Esophagus muscularis mucosa (tissue), 4 donors: ENCODE measurements around the gene BACE2. TPM values are rescaled to one million over a fixed set of nuclear protein-coding genes. Genes with fewer than 3 reads are reported as not detected.

Experiments
- DNase-seq: peaks from one replicate; pipeline ENCODE4 v3.0.0-alpha.2; 2017; ENCODE audit errors: extremely low spot score
- H3K27ac ChIP-seq, 4 donors: fragments of 200-600 bp; sonication (generic); replicated peaks in 1 of 4; 1 replicate in 3 of 4; 2 replicates in 1 of 4; pipeline ENCODE4 v1.5.1; 2016 to 2019; ENCODE audit warnings: mild to moderate bottlenecking in 1 of 4
- H3K27me3 ChIP-seq, 4 donors: fragments of 200-600 bp; sonication (generic); one replicate each; pipeline versions ENCODE4 v1.5.1 to v1.6.0; 2016 to 2019
- H3K36me3 ChIP-seq, 4 donors: fragments of 200-600 bp; sonication (generic); one replicate each; pipeline ENCODE4 v1.5.1; 2016 to 2019
- H3K4me1 ChIP-seq, 4 donors: fragments of 200-600 bp; sonication (generic); one replicate each; pipeline ENCODE4 v1.5.1; 2016 to 2019
- H3K4me3 ChIP-seq, 4 donors: fragments of 200-600 bp; sonication (generic); 1 replicate in 2 of 4; 2 replicates in 2 of 4; pipeline ENCODE4 v1.5.1; 2016 to 2019; ENCODE audit warnings: mild to moderate bottlenecking in 4 of 4, moderate library complexity in 1 of 4
- H3K9me3 ChIP-seq, 4 donors: fragments of 200-600 bp; sonication (generic); 1 replicate in 3 of 4; 2 replicates in 1 of 4; pipeline ENCODE4 v1.5.1; 2016 to 2019
- CTCF ChIP-seq, 3 experiments: fragments of 200-600 bp in 2 of 3; fragments of 450-650 bp in 1 of 3; sonication (generic) in 2 of 3; IDR thresholded peaks; one replicate each; pipeline ENCODE4 v1.5.1; 2017 to 2019; ENCODE audit warnings: antibody characterized with exemption in 3 of 3, mild to moderate bottlenecking in 2 of 3, moderate library complexity in 1 of 3
- EP300 ChIP-seq: sonication (generic); formaldehyde crosslinking; IDR thresholded peaks from one replicate; pipeline ENCODE4 v1.6.1; 2017; ENCODE audit warnings: antibody characterized with exemption
- POLR2A ChIP-seq: fragments of 450-650 bp; IDR thresholded peaks from one replicate; pipeline ENCODE4 v1.6.1; 2017; ENCODE audit warnings: antibody characterized with exemption, moderate library complexity, mild to moderate bottlenecking, low read depth
- POLR2AphosphoS5 ChIP-seq, 2 donors: sonication (generic); formaldehyde crosslinking; IDR thresholded peaks; one replicate each; pipeline ENCODE4 v1.6.1; 2017; ENCODE audit warnings: antibody characterized with exemption in 2 of 2
- WGBS: methylation state at CpG from one replicate; pipeline ENCODE4 v1.1.5; 2018; 5-methylcytosine and 5-hydroxymethylcytosine counted together
- intact Hi-C: fragments of 100-400 bp; cut with DNase I; formaldehyde crosslinking; loops from one replicate; pipeline ENCODE4 v1.15.1; 2023
- total RNA-seq, 4 donors: library from RNA; depleted of rRNA; stranded (reverse); fragments of >200 nt; gene quantifications; one replicate each; pipeline versions ENCODE4 v1.1.0 to v1.2.1, GENCODE V29; 2016

BACE2 gene
- total RNA-seq, 4 donors from 2014 or later = 44.9 to 61.6 (median 58.2) TPM

- WGBS = 81% methylated on average over 4 of the region's 6 CpGs
Measured at GRCh38 chr21:41136286-41136685, 31.7 kb upstream of the BACE2 start.

GRCh38 chr21:41137401-41137800 lies 30.6 kb upstream of the BACE2 start:
- DNase-seq = no peak
- Histone ChIP-seq H3K36me3 (no peaks in the 10 kb centered on the region), H3K4me3 (no peak overlapping the region), H3K4me1 (peaks cover 7 to 18% (median 14%) of the 10 kb centered on the region in 4 donors), H3K27ac (no peak overlapping the region), H3K9me3 (no peaks in the 10 kb centered on the region), H3K27me3 (peaks cover 0 to 4% (median 0%) of the 10 kb centered on the region in 4 donors)
- TF ChIP-seq EP300 (no peak), CTCF (IDR thresholded peaks at IDR 0.05) (no peak), POLR2A (no peak), POLR2AphosphoS5 (IDR thresholded peaks at IDR 0.05) (no peak)
- intact Hi-C loops = no loop called here
- WGBS = 96% methylated on average over 4 of the region's 8 CpGs

More at GRCh38 chr21:41136286-41136685, 31.7 kb upstream of the BACE2 start:
- intact Hi-C loops = no loop called here
- TF ChIP-seq POLR2AphosphoS5 (IDR thresholded peaks at IDR 0.05) (no peak), EP300 (no peak), POLR2A (no peak), CTCF (IDR thresholded peaks at IDR 0.05) (no peak)
- H3K36me3 ChIP-seq = no peaks in the 10 kb centered on the region
- H3K4me3 ChIP-seq = no peak overlapping the region
- peaks cover 0 to 4% (median 0%) of the 10 kb centered on the region in 4 donors for H3K27me3 ChIP-seq
- H3K27ac ChIP-seq = no peak overlapping the region
- peaks cover 0 to 7% (median 3%) of the 10 kb centered on the region in 4 donors for H3K4me1 ChIP-seq
- DNase-seq = no peak
- no peaks in the 10 kb centered on the region for H3K9me3 ChIP-seq

GRCh38 chr21:41137889-41138288 lies 30.1 kb upstream of the BACE2 start:
- intact Hi-C loops = no loop called here
- H3K4me1 ChIP-seq = peaks cover 7 to 20% (median 16%) of the 10 kb centered on the region in 4 donors
- peaks cover 0 to 4% (median 0%) of the 10 kb centered on the region in 4 donors for H3K27me3 ChIP-seq
- no peak for DNase-seq
- 87% methylated on average over 6 of the region's 6 CpGs for WGBS
- H3K9me3 ChIP-seq = no peaks in the 10 kb centered on the region
- no peak overlapping the region for H3K4me3 ChIP-seq
- H3K27ac ChIP-seq = no peak overlapping the region
- no peak for TF ChIP-seq POLR2A
- no peak for TF ChIP-seq EP300
- TF ChIP-seq POLR2AphosphoS5 (IDR thresholded peaks at IDR 0.05) = no peak
- TF ChIP-seq CTCF (IDR thresholded peaks at IDR 0.05) = no peak
- no peaks in the 10 kb centered on the region for H3K36me3 ChIP-seq

- intact Hi-C loops = no loop called here
- Histone ChIP-seq H3K27ac (no peak overlapping the region), H3K4me3 (no peak overlapping the region), H3K9me3 (no peaks in the 10 kb centered on the region), H3K4me1 (peaks cover 7 to 20% (median 16%) of the 10 kb centered on the region in 4 donors), H3K36me3 (no peaks in the 10 kb centered on the region), H3K27me3 (peaks cover 0 to 4% (median 0%) of the 10 kb centered on the region in 4 donors)
- WGBS = 97% methylated on average over 6 of the region's 6 CpGs
- DNase-seq = no peak
- no peak for TF ChIP-seq EP300
- TF ChIP-seq POLR2A = no peak
- TF ChIP-seq CTCF (IDR thresholded peaks at IDR 0.05) = no peak
- no peak for TF ChIP-seq POLR2AphosphoS5 (IDR thresholded peaks at IDR 0.05)
Measured at GRCh38 chr21:41138711-41139110, 29.2 kb upstream of the BACE2 start.

GRCh38 chr21:41139275-41139674 lies 28.7 kb upstream of the BACE2 start:
- no peak for TF ChIP-seq EP300
- no peak for TF ChIP-seq POLR2AphosphoS5 (IDR thresholded peaks at IDR 0.05)
- TF ChIP-seq POLR2A = no peak
- TF ChIP-seq CTCF (IDR thresholded peaks at IDR 0.05) = no peak
- DNase-seq = no peak
- WGBS = 92% methylated on average over 5 of the region's 5 CpGs
- Histone ChIP-seq H3K4me1 (peaks cover 7 to 20% (median 16%) of the 10 kb centered on the region in 4 donors), H3K27ac (no peak overlapping the region), H3K9me3 (no peaks in the 10 kb centered on the region), H3K27me3 (peaks cover 0 to 4% (median 0%) of the 10 kb centered on the region in 4 donors), H3K4me3 (no peak overlapping the region), H3K36me3 (no peaks in the 10 kb centered on the region)
- intact Hi-C loops = no loop called here
